Choroid plexus epithelial cell (primary cell): ENCODE results near the gene RLBP1.

ENCODE experiments used
- DNase-seq: peaks from one replicate; pipeline ENCODE4 v3.0.0-alpha.2; 2010; ENCODE audit warnings: low read depth
- H3K4me3 ChIP-seq: 2 replicates; pipeline ENCODE4 v1.5.1; 2011; ENCODE audit warnings: low read depth, mild to moderate bottlenecking, control low read depth, low read length, moderate library complexity
- TF ChIP-seq, protein P1 (sequence below): conservative IDR thresholded peaks from 2 replicates; pipeline ENCODE4 v1.5.1; 2011; ENCODE audit warnings: low read depth, mild to moderate bottlenecking, control low read depth, inconsistent platforms, low read length, moderate library complexity

The RLBP1 gene

GRCh38 chr15:89187301-89187985, 33.9 kb downstream of the RLBP1 start:
- TF ChIP-seq, protein P1, sequence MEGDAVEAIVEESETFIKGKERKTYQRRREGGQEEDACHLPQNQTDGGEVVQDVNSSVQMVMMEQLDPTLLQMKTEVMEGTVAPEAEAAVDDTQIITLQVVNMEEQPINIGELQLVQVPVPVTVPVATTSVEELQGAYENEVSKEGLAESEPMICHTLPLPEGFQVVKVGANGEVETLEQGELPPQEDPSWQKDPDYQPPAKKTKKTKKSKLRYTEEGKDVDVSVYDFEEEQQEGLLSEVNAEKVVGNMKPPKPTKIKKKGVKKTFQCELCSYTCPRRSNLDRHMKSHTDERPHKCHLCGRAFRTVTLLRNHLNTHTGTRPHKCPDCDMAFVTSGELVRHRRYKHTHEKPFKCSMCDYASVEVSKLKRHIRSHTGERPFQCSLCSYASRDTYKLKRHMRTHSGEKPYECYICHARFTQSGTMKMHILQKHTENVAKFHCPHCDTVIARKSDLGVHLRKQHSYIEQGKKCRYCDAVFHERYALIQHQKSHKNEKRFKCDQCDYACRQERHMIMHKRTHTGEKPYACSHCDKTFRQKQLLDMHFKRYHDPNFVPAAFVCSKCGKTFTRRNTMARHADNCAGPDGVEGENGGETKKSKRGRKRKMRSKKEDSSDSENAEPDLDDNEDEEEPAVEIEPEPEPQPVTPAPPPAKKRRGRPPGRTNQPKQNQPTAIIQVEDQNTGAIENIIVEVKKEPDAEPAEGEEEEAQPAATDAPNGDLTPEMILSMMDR = no peak
- DNase-seq = no peak
- no peak overlapping the region for H3K4me3 ChIP-seq

DNA sequence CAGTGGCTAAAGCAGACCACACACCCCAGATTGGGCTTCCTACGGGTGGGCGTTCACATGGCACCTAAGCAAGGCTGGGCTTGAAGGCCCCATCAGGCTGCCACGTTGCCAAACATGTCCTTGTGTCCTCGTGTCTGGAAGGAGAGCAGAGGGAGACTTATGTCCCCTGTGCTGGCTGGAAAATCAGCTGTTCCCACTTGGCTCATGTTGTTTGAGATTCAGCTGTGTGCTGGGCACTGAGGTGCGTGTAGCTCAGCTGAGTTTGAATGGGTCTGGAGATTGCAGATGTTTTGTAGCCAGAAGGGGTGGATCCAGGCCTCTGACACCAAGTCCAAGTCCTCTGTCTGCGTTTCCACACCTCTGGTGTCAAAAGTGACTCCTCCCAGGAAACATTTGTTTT, 34.6 kb downstream of the RLBP1 start:
- TF ChIP-seq, protein P1 = no peak
- no peak for DNase-seq

GRCh38 chr15:89184886-89185526, 36.4 kb downstream of the RLBP1 start:
- no peak for DNase-seq
- TF ChIP-seq, protein P1 = no peak
- H3K4me3 ChIP-seq = no peak overlapping the region

More for the DNA sequence above, 34.6 kb downstream of the RLBP1 start:
- H3K4me3 ChIP-seq = no peak overlapping the region

GRCh38 chr15:89184357-89184756, 37.0 kb downstream of the RLBP1 start:
- H3K4me3 ChIP-seq = no peak overlapping the region
- no peak for DNase-seq
- TF ChIP-seq, protein P1 = no peak

DNA sequence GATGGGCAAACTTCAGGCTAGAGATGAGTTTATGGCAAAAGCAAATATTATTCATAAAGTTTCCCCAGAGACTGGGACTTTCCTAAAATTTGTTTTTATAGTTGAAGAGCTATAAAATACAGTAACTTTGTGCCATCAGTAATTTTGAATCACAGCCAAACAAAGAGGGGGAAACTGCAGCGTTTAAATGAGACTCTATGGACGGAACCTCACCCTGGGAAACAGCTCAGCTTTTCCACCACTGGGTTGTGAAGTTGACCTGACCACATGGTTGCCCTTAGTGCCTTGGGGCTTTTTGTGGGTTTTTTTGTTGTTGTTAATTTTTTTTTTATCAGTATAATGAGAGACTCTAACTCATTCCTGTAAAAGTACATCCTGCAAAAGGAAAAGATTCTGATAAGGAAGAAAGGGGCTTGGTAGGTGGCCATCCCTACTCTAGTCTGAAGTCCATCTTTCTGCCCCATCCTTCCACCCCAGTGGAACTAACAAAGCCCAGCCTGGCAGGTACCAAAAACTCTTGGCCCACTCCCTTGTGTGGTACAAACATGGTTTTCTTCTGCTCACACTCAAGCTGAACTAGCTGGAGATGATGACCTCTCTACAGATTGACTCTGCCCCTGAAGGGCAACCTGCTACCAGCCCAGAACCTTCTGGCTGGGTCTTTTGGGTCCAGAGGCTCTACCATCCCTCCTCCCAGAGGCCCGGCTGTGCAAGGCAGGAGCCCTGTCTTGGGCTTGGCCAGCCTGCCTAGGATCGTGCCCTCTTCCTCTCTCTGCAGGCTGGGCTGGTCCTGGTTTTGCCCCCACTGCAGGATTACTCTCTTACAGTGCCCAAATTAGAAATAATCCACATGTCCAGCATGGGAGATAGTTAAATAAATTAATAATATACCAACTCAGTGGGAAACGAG, 41.2 kb downstream of the RLBP1 start:
- TF ChIP-seq, protein P1 = no peak
- peak; percentile 81 for DNase-seq
- no peak overlapping the region for H3K4me3 ChIP-seq

GRCh38 chr15:89178307-89178977, 42.9 kb downstream of the RLBP1 start:
- TF ChIP-seq, protein P1 = no peak
- no peak overlapping the region for H3K4me3 ChIP-seq
- no peak for DNase-seq
